ENCODE data around the gene MAPK8IP3.

- TF ChIP-seq CTCF (IDR thresholded peaks at IDR 0.05), result no peak
- no peak for TF ChIP-seq ZFX (IDR thresholded peaks at IDR 0.05; ENCODE audit: borderline replicate concordance)
Observed at GRCh38 chr16:1768061-1768766, 62.2 kb downstream of the MAPK8IP3 start.

Data from 22Rv1 (cell line).